Subcutaneous adipose tissue (tissue), 4 donors: ENCODE results near the gene ZNF296. TPM values are rescaled to one million over a fixed set of nuclear protein-coding genes. Genes with fewer than 3 reads are reported as not detected.

ENCODE experiments used
- total RNA-seq, 4 donors: library from RNA; depleted of rRNA; stranded (reverse); fragments of >200 nt; gene quantifications; one replicate each; pipeline ENCODE4 v1.1.0, GENCODE V29; 2016
- TF ChIP-seq, protein P1 (sequence below): fragments of 450-650 bp; IDR thresholded peaks from one replicate; pipeline ENCODE4 v1.5.1; 2016; ENCODE audit warnings: low read depth, mild to moderate bottlenecking, control low read depth, antibody characterized with exemption, moderate library complexity

The ZNF296 gene
- total RNA-seq, 4 donors from 2014 or later = 0.51 to 0.88 TPM; not detected in 2

DNA sequence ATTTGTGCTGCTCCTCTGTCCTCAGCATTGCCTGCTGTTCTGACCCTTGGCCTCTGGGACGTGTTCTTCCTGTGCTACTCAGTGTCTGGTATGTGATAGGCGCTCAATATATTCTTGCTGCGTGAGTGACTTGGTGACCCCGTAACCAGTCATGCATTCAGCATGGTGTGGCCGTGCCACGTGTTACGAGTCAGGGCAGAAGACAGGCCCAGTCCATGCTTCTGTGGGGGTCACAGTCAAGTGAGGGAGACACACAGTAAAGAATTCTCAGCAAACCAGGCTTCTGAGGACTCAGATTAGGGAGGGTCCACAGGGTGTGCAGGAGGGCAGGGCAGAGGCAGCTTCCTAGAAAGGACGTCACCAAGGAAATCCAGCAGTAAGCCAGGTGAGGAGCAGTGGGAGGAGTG lies 24.6 kb upstream of the ZNF296 start:
- TF ChIP-seq, protein P1, sequence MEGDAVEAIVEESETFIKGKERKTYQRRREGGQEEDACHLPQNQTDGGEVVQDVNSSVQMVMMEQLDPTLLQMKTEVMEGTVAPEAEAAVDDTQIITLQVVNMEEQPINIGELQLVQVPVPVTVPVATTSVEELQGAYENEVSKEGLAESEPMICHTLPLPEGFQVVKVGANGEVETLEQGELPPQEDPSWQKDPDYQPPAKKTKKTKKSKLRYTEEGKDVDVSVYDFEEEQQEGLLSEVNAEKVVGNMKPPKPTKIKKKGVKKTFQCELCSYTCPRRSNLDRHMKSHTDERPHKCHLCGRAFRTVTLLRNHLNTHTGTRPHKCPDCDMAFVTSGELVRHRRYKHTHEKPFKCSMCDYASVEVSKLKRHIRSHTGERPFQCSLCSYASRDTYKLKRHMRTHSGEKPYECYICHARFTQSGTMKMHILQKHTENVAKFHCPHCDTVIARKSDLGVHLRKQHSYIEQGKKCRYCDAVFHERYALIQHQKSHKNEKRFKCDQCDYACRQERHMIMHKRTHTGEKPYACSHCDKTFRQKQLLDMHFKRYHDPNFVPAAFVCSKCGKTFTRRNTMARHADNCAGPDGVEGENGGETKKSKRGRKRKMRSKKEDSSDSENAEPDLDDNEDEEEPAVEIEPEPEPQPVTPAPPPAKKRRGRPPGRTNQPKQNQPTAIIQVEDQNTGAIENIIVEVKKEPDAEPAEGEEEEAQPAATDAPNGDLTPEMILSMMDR = no peak

DNA sequence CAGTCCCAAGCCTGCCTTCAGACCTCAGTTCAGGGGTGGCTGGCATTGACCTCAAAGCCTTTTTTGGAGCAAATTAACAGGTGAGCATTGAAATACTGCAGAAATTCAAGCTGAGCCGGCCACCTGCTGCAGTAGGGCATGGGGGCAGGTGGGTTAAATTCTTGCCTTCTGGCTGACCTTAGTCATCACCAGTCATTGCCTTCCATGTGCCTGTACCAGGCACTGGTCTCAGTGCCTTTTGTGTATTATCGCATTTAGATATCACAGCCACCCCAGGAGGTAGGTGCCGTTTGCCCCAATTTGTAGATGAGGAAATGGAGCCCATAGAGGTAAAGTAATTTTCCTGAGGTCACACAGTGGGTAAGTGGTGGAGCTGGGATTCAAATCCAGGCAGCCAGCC lies 23.9 kb upstream of the ZNF296 start:
- TF ChIP-seq, protein P1 = no peak

DNA sequence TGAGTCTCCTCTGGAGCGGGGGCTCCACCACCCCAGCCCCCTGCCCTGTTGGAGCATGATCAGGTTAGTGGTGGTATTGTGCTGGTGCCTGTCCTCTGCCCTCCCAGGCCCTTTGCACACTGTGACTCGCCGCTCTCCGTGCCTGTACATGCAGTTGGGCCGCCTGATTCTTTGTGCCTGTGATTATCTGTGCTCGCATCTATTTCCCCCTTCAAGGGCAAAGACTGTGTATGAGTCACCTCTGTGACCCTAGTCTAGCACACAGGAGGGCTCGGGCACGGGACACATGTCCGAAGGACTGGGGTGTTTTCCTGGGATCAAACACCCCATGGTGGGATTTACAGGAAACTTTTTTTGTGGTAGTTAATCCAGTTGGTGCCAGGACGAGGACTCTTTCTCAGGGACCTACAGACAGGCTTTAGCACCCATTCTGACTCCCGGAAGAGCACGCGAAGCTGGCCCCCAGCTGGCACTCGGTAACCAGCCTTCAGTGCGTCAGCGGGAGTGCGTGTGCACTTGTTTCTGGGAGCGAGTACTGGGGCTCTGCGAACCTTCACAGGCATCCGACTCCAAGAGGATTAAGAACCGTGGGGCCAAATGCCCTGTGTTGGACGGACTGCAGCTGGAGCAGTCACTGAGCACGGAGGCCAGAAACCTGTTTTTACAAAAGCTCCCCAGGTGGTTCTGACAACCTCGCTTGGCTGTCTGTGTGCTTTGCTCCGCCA lies 23.4 kb upstream of the ZNF296 start:
- TF ChIP-seq, protein P1 = no peak

DNA sequence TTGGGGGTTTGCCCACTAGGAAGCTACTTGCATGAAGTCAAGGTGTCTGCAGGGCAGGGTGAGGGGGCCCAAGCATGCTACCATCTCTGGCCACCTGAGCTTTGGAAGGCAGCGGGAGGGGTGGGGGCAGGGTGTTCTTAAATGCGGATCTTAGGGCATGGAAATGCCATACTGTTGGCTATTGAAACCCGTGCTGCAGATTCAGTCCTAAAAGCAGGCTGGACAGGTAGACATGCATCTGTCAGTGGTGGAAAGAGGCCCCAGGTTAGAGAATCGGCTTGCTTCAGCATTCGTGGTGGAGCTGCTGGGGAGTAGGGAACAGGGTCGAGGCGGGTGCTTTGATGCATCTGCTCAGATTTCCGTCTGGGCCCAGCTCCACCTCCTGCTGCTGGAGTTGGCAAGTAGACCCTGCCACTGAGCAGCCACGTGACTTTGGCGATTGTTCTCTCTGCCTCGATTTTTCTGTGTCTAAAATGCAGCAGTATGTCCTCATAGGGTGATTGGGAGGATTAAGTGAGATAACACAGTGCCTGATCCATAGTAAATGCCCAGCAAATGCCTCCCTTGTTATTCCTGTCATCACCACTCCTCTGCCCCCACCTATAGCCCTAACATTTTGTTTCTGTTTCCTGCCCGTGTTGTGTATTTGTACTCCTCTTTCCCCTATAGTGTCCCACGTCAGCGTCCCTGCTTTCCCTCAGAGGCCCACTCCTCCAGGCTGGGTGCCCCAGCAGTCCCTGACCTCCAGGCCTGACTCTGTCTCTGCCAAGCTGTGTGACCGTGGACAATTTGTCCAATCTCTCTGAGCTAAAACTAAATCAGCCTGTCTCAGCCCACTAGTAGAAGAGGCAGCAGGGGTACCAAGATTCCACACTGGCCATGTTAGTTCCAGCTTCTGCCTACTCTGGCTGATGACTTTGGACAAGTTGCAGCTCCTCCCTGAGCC lies 22.5 kb upstream of the ZNF296 start:
- TF ChIP-seq, protein P1 = no peak

DNA sequence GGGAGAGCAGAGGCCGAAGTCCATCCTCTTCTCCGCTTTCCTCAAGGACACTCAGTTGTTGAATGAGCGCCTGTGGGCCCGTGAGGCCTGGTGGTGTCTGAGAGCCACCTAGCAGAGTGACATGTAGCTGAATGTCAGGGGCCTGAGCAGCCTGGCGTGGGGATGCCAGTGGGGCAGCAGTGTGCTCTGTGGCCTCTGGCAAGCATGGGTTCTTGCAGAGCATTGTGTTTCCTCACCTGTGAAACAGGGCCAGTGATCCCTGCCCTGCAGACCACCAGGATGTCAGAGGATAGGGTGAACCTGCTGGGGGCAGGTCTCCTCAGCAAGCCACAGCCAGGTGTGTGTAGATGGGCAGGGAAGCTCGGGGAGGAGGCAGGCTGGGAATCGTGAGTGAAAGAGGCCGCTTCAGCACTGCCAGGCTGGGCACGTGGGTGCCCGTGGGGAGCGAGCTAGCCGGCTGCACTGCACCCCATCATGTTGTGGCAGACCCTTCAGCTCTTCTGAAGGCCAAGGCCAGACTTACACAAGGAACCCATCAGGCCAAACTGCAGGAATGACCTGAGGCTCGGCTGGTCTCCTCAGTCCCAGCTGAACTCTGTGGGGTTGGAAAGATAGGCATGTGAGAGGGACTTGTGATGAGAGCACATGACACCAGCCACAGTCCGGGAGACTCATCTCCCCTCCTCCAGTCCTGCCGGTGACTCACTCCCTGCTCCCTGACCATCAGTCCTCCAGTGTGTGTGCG lies 21.7 kb upstream of the ZNF296 start:
- TF ChIP-seq, protein P1 = no peak

DNA sequence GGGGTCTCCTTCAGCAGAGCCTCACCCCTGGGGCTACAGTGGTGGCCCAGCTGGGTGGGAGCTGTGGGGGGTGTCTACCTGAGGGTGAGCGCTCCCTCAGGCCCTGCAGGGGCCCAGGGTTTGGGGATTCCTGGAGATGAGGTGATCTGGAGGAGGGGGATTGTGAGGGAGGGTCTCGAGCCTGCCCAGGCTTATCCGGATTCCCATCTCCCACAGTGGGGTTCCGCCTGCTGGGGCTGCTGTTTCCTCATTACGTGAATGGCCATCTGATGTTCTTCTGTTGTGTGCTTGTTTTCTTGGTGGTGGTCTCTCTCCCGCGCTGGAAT lies 21.1 kb upstream of the ZNF296 start:
- TF ChIP-seq, protein P1 = no peak

DNA sequence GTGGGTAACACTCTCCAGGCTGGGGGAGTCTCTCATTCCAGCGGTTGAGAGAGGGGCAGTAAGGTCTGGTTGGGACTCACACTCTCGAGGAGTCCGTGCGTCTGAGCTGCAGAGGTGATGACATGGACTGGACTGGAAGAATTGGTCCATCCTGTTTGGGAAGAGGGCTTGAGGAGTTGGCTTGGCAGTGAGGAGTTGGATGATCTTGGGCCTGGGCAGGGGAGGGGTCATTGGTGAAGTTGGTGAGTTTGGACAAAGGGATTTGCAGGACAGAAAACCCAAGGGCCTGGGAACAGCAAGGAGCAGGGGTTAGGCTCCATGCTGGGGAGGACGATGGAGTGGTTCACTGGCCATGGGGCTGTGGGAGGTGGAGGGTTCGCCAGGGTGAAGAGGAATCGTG lies 20.4 kb upstream of the ZNF296 start:
- TF ChIP-seq, protein P1 = no peak
